HEK293 (cell line): ENCODE data around the gene AFAP1L2.

ENCODE experiments used
- EGR2 ChIP-seq: fragments of 450-650 bp; formaldehyde crosslinking; IDR thresholded peaks from 2 replicates; pipeline ENCODE4 v1.5.1; 2016; ENCODE audit warnings: low read depth, missing biosample characterization, missing genetic modification characterization
- GFI1B ChIP-seq: fragments of 450-650 bp; formaldehyde crosslinking; IDR thresholded peaks from 2 replicates; pipeline ENCODE4 v1.5.1; 2016; ENCODE audit warnings: missing biosample characterization, missing genetic modification characterization
- KLF8 ChIP-seq: fragments of 450-650 bp; formaldehyde crosslinking; IDR thresholded peaks from 2 replicates; pipeline ENCODE4 v1.5.1; 2016; ENCODE audit warnings: missing biosample characterization, missing genetic modification characterization
- MEIS1 ChIP-seq: sonication (generic); formaldehyde crosslinking; IDR thresholded peaks from 2 replicates; pipeline ENCODE4 v1.8.1; 2022; ENCODE audit warnings: missing genetic modification reagents, mild to moderate bottlenecking, borderline replicate concordance
- YY2 ChIP-seq: fragments of 450-650 bp; formaldehyde crosslinking; IDR thresholded peaks from 2 replicates; pipeline ENCODE4 v1.5.1; 2016; ENCODE audit warnings: missing biosample characterization, missing genetic modification characterization
- ZBTB21 ChIP-seq: fragments of 450-650 bp; formaldehyde crosslinking; IDR thresholded peaks from 2 replicates; pipeline ENCODE4 v1.5.1; 2017; ENCODE audit warnings: missing biosample characterization, missing genetic modification characterization
- ZBTB8A ChIP-seq: fragments of 450-650 bp; formaldehyde crosslinking; IDR thresholded peaks from 2 replicates; pipeline ENCODE4 v1.5.1; 2016; ENCODE audit warnings: missing biosample characterization, missing genetic modification characterization
- ZNF2 ChIP-seq: fragments of 450-650 bp; formaldehyde crosslinking; IDR thresholded peaks from 2 replicates; pipeline ENCODE4 v1.5.1; 2016; ENCODE audit warnings: missing biosample characterization, missing genetic modification characterization
- ZNF354C ChIP-seq: fragments of 450-650 bp; formaldehyde crosslinking; IDR thresholded peaks from 2 replicates; pipeline ENCODE4 v1.5.1; 2016; ENCODE audit warnings: missing biosample characterization, missing genetic modification characterization, low read depth, borderline replicate concordance
- ZNF433 ChIP-seq: fragments of 450-650 bp; formaldehyde crosslinking; IDR thresholded peaks from 2 replicates; pipeline ENCODE4 v1.5.1; 2016; ENCODE audit warnings: missing biosample characterization, missing genetic modification characterization, low read depth
- ZNF658 ChIP-seq: fragments of 450-650 bp; formaldehyde crosslinking; IDR thresholded peaks from 2 replicates; pipeline ENCODE4; 2016; ENCODE audit warnings: missing biosample characterization, missing genetic modification characterization
- ZNF660 ChIP-seq: fragments of 450-650 bp; IDR thresholded peaks from 2 replicates; pipeline ENCODE4 v1.5.1; 2018; ENCODE audit warnings: missing biosample characterization, mild to moderate bottlenecking, missing genetic modification characterization
- ZNF792 ChIP-seq: fragments of 450-650 bp; formaldehyde crosslinking; IDR thresholded peaks from 2 replicates; pipeline ENCODE4 v1.5.1; 2016; ENCODE audit warnings: missing biosample characterization, missing genetic modification characterization
- TF ChIP-seq, protein P1 (sequence below): fragments of 450-650 bp; formaldehyde crosslinking; IDR thresholded peaks from 2 replicates; pipeline ENCODE4 v1.5.1; 2017; ENCODE audit warnings: missing biosample characterization, mild to moderate bottlenecking, missing genetic modification characterization, moderate library complexity
- TF ChIP-seq, protein P2 (sequence below): fragments of 450-650 bp; formaldehyde crosslinking; IDR thresholded peaks from 2 replicates; pipeline ENCODE4 v1.5.1; 2016; ENCODE audit warnings: missing biosample characterization, missing genetic modification characterization
- TF ChIP-seq, protein P3 (sequence below): fragments of 450-650 bp; formaldehyde crosslinking; conservative IDR thresholded peaks from 2 replicates; pipeline ENCODE4 v1.5.1; 2016; ENCODE audit warnings: low read depth, missing biosample characterization, missing genetic modification characterization
- TF ChIP-seq, protein P4 (sequence below): fragments of 450-650 bp; formaldehyde crosslinking; IDR thresholded peaks from 2 replicates; pipeline ENCODE4 v1.5.1; 2016; ENCODE audit warnings: missing biosample characterization, missing genetic modification characterization
- TF ChIP-seq, protein P5 (sequence below): fragments of 450-650 bp; formaldehyde crosslinking; IDR thresholded peaks from 2 replicates; pipeline ENCODE4; 2016; ENCODE audit warnings: missing biosample characterization, missing genetic modification characterization
- TF ChIP-seq, protein P6 (sequence below): fragments of 450-650 bp; formaldehyde crosslinking; IDR thresholded peaks from 2 replicates; pipeline ENCODE4 v1.5.1; 2016; ENCODE audit warnings: missing biosample characterization, missing genetic modification characterization
- TF ChIP-seq, protein P7 (sequence below): fragments of 450-650 bp; formaldehyde crosslinking; IDR thresholded peaks from 2 replicates; pipeline ENCODE4 v1.5.1; 2016; ENCODE audit warnings: missing biosample characterization, missing genetic modification characterization
- TF ChIP-seq, protein P8 (sequence below): fragments of 450-650 bp; IDR thresholded peaks from 2 replicates; pipeline ENCODE4 v1.5.1; 2018; ENCODE audit warnings: missing biosample characterization, missing genetic modification characterization

AFAP1L2 gene

DNA sequence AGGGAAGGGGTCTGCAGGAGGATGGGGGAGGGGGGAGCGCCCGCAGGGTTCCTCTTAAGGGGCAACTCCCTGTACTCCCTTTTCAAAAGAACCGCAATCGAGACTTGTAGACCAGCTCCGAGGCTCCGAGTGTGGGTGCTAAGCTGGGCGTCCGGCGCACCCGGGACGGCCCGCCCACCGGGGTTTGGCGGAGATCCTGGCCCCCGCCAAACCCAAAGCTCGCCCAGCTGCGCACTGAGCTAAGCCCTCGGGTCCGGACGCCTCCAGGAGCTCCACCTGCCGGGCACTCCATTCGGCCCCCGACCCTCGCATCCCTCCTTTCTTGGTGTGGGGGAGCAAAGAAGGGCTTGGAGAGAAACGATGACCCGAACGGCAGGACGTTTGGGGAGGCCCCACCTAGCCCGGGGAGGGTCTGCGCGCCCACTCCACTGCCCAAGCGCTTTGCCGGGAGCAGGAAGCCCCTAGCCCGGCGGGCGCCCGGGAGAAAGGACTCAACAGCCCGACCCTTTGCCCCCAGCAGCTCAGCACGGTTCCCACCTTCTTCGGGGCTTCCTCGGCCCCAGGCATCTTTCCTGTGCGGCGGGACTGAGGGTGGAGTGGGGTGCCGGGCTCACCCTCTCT, 651 bp downstream of the AFAP1L2 start (continued):
- TF ChIP-seq, protein P1, sequence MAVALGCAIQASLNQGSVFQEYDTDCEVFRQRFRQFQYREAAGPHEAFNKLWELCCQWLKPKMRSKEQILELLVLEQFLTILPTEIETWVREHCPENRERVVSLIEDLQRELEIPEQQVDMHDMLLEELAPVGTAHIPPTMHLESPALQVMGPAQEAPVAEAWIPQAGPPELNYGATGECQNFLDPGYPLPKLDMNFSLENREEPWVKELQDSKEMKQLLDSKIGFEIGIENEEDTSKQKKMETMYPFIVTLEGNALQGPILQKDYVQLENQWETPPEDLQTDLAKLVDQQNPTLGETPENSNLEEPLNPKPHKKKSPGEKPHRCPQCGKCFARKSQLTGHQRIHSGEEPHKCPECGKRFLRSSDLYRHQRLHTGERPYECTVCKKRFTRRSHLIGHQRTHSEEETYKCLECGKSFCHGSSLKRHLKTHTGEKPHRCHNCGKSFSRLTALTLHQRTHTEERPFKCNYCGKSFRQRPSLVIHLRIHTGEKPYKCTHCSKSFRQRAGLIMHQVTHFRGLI, result no peak
- TF ChIP-seq MEIS1, result no peak
- TF ChIP-seq ZNF433 (tag by site-specific recombination), result no peak
- peak; percentile 59; the same call in 1 of the 2 replicates for TF ChIP-seq EGR2 (tag by site-specific recombination)
- TF ChIP-seq, protein P2, sequence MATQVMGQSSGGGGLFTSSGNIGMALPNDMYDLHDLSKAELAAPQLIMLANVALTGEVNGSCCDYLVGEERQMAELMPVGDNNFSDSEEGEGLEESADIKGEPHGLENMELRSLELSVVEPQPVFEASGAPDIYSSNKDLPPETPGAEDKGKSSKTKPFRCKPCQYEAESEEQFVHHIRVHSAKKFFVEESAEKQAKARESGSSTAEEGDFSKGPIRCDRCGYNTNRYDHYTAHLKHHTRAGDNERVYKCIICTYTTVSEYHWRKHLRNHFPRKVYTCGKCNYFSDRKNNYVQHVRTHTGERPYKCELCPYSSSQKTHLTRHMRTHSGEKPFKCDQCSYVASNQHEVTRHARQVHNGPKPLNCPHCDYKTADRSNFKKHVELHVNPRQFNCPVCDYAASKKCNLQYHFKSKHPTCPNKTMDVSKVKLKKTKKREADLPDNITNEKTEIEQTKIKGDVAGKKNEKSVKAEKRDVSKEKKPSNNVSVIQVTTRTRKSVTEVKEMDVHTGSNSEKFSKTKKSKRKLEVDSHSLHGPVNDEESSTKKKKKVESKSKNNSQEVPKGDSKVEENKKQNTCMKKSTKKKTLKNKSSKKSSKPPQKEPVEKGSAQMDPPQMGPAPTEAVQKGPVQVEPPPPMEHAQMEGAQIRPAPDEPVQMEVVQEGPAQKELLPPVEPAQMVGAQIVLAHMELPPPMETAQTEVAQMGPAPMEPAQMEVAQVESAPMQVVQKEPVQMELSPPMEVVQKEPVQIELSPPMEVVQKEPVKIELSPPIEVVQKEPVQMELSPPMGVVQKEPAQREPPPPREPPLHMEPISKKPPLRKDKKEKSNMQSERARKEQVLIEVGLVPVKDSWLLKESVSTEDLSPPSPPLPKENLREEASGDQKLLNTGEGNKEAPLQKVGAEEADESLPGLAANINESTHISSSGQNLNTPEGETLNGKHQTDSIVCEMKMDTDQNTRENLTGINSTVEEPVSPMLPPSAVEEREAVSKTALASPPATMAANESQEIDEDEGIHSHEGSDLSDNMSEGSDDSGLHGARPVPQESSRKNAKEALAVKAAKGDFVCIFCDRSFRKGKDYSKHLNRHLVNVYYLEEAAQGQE (tag by site-specific recombination), result no peak
- TF ChIP-seq, protein P3, sequence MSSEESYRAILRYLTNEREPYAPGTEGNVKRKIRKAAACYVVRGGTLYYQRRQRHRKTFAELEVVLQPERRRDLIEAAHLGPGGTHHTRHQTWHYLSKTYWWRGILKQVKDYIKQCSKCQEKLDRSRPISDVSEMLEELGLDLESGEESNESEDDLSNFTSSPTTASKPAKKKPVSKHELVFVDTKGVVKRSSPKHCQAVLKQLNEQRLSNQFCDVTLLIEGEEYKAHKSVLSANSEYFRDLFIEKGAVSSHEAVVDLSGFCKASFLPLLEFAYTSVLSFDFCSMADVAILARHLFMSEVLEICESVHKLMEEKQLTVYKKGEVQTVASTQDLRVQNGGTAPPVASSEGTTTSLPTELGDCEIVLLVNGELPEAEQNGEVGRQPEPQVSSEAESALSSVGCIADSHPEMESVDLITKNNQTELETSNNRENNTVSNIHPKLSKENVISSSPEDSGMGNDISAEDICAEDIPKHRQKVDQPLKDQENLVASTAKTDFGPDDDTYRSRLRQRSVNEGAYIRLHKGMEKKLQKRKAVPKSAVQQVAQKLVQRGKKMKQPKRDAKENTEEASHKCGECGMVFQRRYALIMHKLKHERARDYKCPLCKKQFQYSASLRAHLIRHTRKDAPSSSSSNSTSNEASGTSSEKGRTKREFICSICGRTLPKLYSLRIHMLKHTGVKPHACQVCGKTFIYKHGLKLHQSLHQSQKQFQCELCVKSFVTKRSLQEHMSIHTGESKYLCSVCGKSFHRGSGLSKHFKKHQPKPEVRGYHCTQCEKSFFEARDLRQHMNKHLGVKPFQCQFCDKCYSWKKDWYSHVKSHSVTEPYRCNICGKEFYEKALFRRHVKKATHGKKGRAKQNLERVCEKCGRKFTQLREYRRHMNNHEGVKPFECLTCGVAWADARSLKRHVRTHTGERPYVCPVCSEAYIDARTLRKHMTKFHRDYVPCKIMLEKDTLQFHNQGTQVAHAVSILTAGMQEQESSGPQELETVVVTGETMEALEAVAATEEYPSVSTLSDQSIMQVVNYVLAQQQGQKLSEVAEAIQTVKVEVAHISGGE, result no peak
- TF ChIP-seq, protein P4, sequence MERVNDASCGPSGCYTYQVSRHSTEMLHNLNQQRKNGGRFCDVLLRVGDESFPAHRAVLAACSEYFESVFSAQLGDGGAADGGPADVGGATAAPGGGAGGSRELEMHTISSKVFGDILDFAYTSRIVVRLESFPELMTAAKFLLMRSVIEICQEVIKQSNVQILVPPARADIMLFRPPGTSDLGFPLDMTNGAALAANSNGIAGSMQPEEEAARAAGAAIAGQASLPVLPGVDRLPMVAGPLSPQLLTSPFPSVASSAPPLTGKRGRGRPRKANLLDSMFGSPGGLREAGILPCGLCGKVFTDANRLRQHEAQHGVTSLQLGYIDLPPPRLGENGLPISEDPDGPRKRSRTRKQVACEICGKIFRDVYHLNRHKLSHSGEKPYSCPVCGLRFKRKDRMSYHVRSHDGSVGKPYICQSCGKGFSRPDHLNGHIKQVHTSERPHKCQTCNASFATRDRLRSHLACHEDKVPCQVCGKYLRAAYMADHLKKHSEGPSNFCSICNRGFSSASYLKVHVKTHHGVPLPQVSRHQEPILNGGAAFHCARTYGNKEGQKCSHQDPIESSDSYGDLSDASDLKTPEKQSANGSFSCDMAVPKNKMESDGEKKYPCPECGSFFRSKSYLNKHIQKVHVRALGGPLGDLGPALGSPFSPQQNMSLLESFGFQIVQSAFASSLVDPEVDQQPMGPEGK (tag by site-specific recombination), result peak; percentile 37
- TF ChIP-seq, protein P5, sequence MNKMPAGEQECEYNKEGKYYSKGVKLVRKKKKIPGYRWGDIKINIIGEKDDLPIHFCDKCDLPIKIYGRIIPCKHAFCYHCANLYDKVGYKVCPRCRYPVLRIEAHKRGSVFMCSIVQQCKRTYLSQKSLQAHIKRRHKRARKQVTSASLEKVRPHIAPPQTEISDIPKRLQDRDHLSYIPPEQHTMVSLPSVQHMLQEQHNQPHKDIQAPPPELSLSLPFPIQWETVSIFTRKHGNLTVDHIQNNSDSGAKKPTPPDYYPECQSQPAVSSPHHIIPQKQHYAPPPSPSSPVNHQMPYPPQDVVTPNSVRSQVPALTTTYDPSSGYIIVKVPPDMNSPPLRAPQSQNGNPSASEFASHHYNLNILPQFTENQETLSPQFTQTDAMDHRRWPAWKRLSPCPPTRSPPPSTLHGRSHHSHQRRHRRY (tag by site-specific recombination), result no peak
- no peak for TF ChIP-seq ZNF354C (tag by site-specific recombination)
- no peak for TF ChIP-seq GFI1B (tag by site-specific recombination)
- TF ChIP-seq ZBTB8A, result peak; percentile 68
- no peak for TF ChIP-seq ZBTB21 (tag by site-specific recombination)
- TF ChIP-seq ZNF660 (tag by site-specific recombination), result no peak
- TF ChIP-seq YY2 (tag by site-specific recombination), result no peak
- TF ChIP-seq KLF8 (tag by site-specific recombination), result no peak
- TF ChIP-seq ZNF658, result no peak
- TF ChIP-seq ZNF792 (tag by site-specific recombination), result no peak
- TF ChIP-seq ZNF2 (tag by site-specific recombination), result no peak
- TF ChIP-seq, protein P6, sequence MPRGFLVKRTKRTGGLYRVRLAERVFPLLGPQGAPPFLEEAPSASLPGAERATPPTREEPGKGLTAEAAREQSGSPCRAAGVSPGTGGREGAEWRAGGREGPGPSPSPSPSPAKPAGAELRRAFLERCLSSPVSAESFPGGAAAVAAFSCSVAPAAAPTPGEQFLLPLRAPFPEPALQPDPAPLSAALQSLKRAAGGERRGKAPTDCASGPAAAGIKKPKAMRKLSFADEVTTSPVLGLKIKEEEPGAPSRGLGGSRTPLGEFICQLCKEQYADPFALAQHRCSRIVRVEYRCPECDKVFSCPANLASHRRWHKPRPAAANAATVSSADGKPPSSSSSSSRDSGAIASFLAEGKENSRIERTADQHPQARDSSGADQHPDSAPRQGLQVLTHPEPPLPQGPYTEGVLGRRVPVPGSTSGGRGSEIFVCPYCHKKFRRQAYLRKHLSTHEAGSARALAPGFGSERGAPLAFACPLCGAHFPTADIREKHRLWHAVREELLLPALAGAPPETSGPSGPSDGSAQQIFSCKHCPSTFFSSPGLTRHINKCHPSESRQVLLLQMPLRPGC, result no peak
- TF ChIP-seq, protein P7, sequence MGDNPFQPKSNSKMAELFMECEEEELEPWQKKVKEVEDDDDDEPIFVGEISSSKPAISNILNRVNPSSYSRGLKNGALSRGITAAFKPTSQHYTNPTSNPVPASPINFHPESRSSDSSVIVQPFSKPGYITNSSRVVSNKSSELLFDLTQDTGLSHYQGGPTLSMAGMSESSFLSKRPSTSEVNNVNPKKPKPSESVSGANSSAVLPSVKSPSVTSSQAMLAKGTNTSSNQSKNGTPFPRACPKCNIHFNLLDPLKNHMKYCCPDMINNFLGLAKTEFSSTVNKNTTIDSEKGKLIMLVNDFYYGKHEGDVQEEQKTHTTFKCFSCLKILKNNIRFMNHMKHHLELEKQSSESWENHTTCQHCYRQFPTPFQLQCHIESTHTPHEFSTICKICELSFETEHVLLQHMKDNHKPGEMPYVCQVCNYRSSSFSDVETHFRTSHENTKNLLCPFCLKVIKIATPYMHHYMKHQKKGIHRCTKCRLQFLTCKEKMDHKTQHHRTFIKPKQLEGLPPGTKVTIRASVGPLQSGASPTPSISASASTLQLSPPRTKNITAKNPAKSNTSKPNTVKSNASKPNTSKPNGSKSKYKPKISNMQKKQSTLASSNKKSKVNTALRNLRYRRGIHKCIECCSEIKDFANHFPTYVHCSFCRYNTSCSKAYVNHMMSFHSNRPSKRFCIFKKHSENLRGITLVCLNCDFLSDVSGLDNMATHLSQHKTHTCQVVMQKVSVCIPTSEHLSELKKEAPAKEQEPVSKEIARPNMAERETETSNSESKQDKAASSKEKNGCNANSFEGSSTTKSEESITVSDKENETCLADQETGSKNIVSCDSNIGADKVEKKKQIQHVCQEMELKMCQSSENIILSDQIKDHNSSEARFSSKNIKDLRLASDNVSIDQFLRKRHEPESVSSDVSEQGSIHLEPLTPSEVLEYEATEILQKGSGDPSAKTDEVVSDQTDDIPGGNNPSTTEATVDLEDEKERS (tag by site-specific recombination), result no peak
- TF ChIP-seq, protein P8, sequence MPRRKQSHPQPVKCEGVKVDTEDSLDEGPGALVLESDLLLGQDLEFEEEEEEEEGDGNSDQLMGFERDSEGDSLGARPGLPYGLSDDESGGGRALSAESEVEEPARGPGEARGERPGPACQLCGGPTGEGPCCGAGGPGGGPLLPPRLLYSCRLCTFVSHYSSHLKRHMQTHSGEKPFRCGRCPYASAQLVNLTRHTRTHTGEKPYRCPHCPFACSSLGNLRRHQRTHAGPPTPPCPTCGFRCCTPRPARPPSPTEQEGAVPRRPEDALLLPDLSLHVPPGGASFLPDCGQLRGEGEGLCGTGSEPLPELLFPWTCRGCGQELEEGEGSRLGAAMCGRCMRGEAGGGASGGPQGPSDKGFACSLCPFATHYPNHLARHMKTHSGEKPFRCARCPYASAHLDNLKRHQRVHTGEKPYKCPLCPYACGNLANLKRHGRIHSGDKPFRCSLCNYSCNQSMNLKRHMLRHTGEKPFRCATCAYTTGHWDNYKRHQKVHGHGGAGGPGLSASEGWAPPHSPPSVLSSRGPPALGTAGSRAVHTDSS (tag by site-specific recombination), result no peak
